ENCODE data around the gene STK33. TPM values are rescaled to one million over a fixed set of nuclear protein-coding genes. Genes with fewer than 3 reads are reported as not detected.

The STK33 gene
- total RNA-seq, 1 experiment from 2014 or later, result 10.9 TPM

- H3K4me3 ChIP-seq (replicated peaks in 1 of 2; ENCODE audit: low read depth in 1 of 2, low read length in 2 of 2), result no peak overlapping the region
- no peak overlapping the region for H2AFZ ChIP-seq (ENCODE audit: low read depth, low read length, poor library complexity, severe bottlenecking)
- ATAC-seq (no peak), DNase-seq (ENCODE audit: low read depth, low spot score) (no peak)
- H3K9me3 ChIP-seq (ENCODE audit: control insufficient read depth in 1 of 2, insufficient read depth in 1 of 2, low read depth in 1 of 2, low read length in 2 of 2), result no peaks in the 10 kb centered on the region
- no peaks in the 10 kb centered on the region for H3K36me3 ChIP-seq (ENCODE audit: control insufficient read depth in 1 of 2, insufficient read depth in 2 of 2, low read length in 2 of 2)
- no TSS peak for BruUV-seq (replicated peaks)
- H3K4me1 ChIP-seq (ENCODE audit: control insufficient read depth in 1 of 2, insufficient read depth in 2 of 2, low read length in 2 of 2), result no peaks in the 10 kb centered on the region
- no peak overlapping the region for H3K4me2 ChIP-seq (ENCODE audit: low read length)
- H3K27ac ChIP-seq (ENCODE audit: low read depth, low read length), result no peak overlapping the region
- H3K9me2 ChIP-seq (ENCODE audit: insufficient read depth), result no peaks in the 10 kb centered on the region
- TF ChIP-seq SIN3A (IDR thresholded peaks at IDR 0.05; ENCODE audit: low read depth), result no peak
- TF ChIP-seq FOSL1 (IDR thresholded peaks at IDR 0.05; ENCODE audit: low read depth), result no peak
- TF ChIP-seq CEBPB (IDR thresholded peaks at IDR 0.05; ENCODE audit: low read depth), result no peak
- TF ChIP-seq POLR2AphosphoS5 (IDR thresholded peaks at IDR 0.05; ENCODE audit: low read depth, low read length), result no peak
- ChIA-PET CTCF (no interaction called here), POLR2A (no interaction called here), RAD21 (ENCODE audit: low non-redundant PET in 1 of 2, low total read pairs in 2 of 2, uncharacterized antibody in 2 of 2, unreplicated experiment in 2 of 2) (no interaction called here)
- no peaks in the 10 kb centered on the region for H3K79me2 ChIP-seq (ENCODE audit: insufficient read depth, low read length)
- no peaks in the 10 kb centered on the region for H3K27me3 ChIP-seq (ENCODE audit: insufficient read depth, low read length)
- no peaks in the 10 kb centered on the region for H4K20me1 ChIP-seq (ENCODE audit: insufficient read depth)
- no peak overlapping the region for H3K9ac ChIP-seq (ENCODE audit: low read length)
- intact Hi-C loops (cut with micrococcal nuclease), result no loop called here
These were observed 210.8 kb downstream of the STK33 start for GRCh38 chr11:8383227-8383626.

GRCh38 chr11:8382436-8383053 is 211.5 kb downstream of the STK33 start:
- Histone ChIP-seq H4K20me1 (ENCODE audit: insufficient read depth) (no peaks in the 10 kb centered on the region), H3K4me1 (ENCODE audit: control insufficient read depth in 1 of 2, insufficient read depth in 2 of 2, low read length in 2 of 2) (no peaks in the 10 kb centered on the region), H3K79me2 (ENCODE audit: insufficient read depth, low read length) (no peaks in the 10 kb centered on the region), H3K9me3 (ENCODE audit: control insufficient read depth in 1 of 2, insufficient read depth in 1 of 2, low read depth in 1 of 2, low read length in 2 of 2) (no peaks in the 10 kb centered on the region), H3K36me3 (ENCODE audit: control insufficient read depth in 1 of 2, insufficient read depth in 2 of 2, low read length in 2 of 2) (no peaks in the 10 kb centered on the region), H3K27me3 (ENCODE audit: insufficient read depth, low read length) (no peaks in the 10 kb centered on the region), H3K27ac (ENCODE audit: low read depth, low read length) (no peak overlapping the region), H3K9ac (ENCODE audit: low read length) (no peak overlapping the region), H3K4me2 (ENCODE audit: low read length) (no peak overlapping the region), H3K9me2 (ENCODE audit: insufficient read depth) (no peaks in the 10 kb centered on the region), H3K4me3 (replicated peaks in 1 of 2; ENCODE audit: low read depth in 1 of 2, low read length in 2 of 2) (no peak overlapping the region), H2AFZ (ENCODE audit: low read depth, low read length, poor library complexity, severe bottlenecking) (no peak overlapping the region)
- BruUV-seq (replicated peaks), result no TSS peak
- DNase-seq (ENCODE audit: low read depth, low spot score), result no peak
- no peak for ATAC-seq
- CTCF ChIA-PET, result no interaction called here
- POLR2A ChIA-PET, result no interaction called here
- intact Hi-C loops (cut with micrococcal nuclease), result no loop called here
- RAD21 ChIA-PET (ENCODE audit: low non-redundant PET in 1 of 2, low total read pairs in 2 of 2, uncharacterized antibody in 2 of 2, unreplicated experiment in 2 of 2), result no interaction called here
- no peak for TF ChIP-seq EZH2phosphoT487 (IDR thresholded peaks at IDR 0.05; ENCODE audit: borderline replicate concordance)
- TF ChIP-seq FOSL1 (IDR thresholded peaks at IDR 0.05; ENCODE audit: low read depth), result no peak
- TF ChIP-seq ZFX (IDR thresholded peaks at IDR 0.05), result no peak
- no peak for TF ChIP-seq ELF1 (IDR thresholded peaks at IDR 0.05; ENCODE audit: borderline replicate concordance, low read depth)
- TF ChIP-seq ZBTB33 (IDR thresholded peaks at IDR 0.05; ENCODE audit: extremely low read depth, insufficient replicate concordance, low read length), result no peak
- no peak for TF ChIP-seq ZNF274 (IDR thresholded peaks at IDR 0.05; ENCODE audit: low read depth, low read length)
- no peak for TF ChIP-seq POLR2A (IDR thresholded peaks at IDR 0.05; ENCODE audit: borderline replicate concordance, extremely low read depth, insufficient read depth, insufficient read length)
- TF ChIP-seq RAD21 (IDR thresholded peaks at IDR 0.05; ENCODE audit: low read depth), result no peak
- TF ChIP-seq CTCF (IDR thresholded peaks at IDR 0.05 in 2 of 3, conservative IDR thresholded peaks at IDR 0.05 in 1 of 3; ENCODE audit: borderline replicate concordance in 1 of 3, insufficient read depth in 1 of 3, low read depth in 2 of 3, low read length in 2 of 3), result no peak
- no peak for TF ChIP-seq TCF7L2 (IDR thresholded peaks at IDR 0.05; ENCODE audit: borderline replicate concordance, extremely low read depth, insufficient read depth, insufficient read length)
- no peak for TF ChIP-seq CBX3 (IDR thresholded peaks at IDR 0.05; ENCODE audit: low read depth)
- TF ChIP-seq EGR1 (IDR thresholded peaks at IDR 0.05; ENCODE audit: low read depth), result no peak
- no peak for TF ChIP-seq SIN3A (IDR thresholded peaks at IDR 0.05; ENCODE audit: low read depth)
- TF ChIP-seq POLR2AphosphoS5 (IDR thresholded peaks at IDR 0.05; ENCODE audit: low read depth, low read length), result no peak
- no peak for TF ChIP-seq MAX (IDR thresholded peaks at IDR 0.05)
- no peak for TF ChIP-seq CEBPB (IDR thresholded peaks at IDR 0.05; ENCODE audit: low read depth)
- no peak for TF ChIP-seq SP1 (IDR thresholded peaks at IDR 0.05; ENCODE audit: low read depth)
- no peak for TF ChIP-seq SRF (IDR thresholded peaks at IDR 0.05; ENCODE audit: low read depth)
